Astrocyte of the spinal cord (primary cell): ENCODE measurements around the gene CHERP.
A peak's percentile ranks its signal among the peaks of the same experiment; 100 is the strongest.

ENCODE experiments used
- DNase-seq: peaks from one replicate; pipeline ENCODE4 v3.0.0; 2011; ENCODE audit warnings: low read depth, low spot score
- H3K4me3 ChIP-seq: 2 replicates; pipeline ENCODE4 v1.5.1; 2011; ENCODE audit warnings: low read depth, mild to moderate bottlenecking, low read length, moderate library complexity
- in situ Hi-C: cut with HindIII; loops from 2 replicates; pipeline ENCODE4 v1.10.0; 2017; ENCODE audit warnings: low sequenced_read_pairs
- TF ChIP-seq, protein P1 (sequence below): IDR thresholded peaks from 2 replicates; pipeline ENCODE4 v1.5.1; 2012; ENCODE audit warnings: low read depth, mild to moderate bottlenecking, low read length, inconsistent platforms

CHERP gene

DNA sequence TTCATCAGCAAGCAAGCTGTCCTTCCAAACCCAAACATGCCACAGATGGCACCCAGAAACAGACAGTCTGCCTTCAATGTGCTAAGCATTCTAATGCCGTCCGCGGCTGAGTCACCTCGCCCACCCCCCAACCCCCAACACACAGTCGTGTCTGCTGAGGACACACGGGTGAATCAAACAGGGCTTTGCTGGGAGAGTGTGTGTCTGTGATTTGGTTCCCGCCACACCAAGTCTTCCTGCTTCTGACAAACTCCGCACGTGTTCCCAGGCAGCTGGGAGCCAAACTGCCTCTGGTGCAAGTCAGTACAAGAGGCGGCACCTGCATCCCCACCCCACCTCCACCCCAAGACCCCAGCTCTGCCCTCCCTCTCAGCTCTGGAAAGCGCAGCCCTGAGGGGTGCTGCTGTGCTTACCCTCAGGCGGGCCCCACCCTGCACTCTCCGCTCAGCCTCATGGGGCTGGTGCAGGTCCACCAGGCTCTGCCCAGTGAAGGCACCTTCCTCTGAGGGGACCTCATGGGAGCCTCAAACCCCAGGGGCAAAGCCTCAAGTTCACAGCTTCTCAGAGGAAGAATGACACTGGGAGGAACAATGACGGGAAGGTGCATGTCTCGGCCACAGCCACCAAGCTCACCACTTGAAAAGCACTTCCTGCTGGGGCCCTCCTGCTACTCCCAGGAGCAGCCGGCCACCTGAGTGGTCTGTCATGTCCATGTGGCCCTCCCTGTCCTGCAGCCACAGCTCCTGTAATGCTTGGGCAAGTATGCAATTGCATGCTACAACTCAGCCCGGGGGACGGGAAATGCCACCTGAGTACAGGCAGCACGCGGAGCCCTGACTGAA lies 45.0 kb upstream of the CHERP start:
- in situ Hi-C loops = no loop called here
- TF ChIP-seq, protein P1, sequence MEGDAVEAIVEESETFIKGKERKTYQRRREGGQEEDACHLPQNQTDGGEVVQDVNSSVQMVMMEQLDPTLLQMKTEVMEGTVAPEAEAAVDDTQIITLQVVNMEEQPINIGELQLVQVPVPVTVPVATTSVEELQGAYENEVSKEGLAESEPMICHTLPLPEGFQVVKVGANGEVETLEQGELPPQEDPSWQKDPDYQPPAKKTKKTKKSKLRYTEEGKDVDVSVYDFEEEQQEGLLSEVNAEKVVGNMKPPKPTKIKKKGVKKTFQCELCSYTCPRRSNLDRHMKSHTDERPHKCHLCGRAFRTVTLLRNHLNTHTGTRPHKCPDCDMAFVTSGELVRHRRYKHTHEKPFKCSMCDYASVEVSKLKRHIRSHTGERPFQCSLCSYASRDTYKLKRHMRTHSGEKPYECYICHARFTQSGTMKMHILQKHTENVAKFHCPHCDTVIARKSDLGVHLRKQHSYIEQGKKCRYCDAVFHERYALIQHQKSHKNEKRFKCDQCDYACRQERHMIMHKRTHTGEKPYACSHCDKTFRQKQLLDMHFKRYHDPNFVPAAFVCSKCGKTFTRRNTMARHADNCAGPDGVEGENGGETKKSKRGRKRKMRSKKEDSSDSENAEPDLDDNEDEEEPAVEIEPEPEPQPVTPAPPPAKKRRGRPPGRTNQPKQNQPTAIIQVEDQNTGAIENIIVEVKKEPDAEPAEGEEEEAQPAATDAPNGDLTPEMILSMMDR = no peak
- peak; percentile 33 for DNase-seq
- H3K4me3 ChIP-seq = no peak overlapping the region

DNA sequence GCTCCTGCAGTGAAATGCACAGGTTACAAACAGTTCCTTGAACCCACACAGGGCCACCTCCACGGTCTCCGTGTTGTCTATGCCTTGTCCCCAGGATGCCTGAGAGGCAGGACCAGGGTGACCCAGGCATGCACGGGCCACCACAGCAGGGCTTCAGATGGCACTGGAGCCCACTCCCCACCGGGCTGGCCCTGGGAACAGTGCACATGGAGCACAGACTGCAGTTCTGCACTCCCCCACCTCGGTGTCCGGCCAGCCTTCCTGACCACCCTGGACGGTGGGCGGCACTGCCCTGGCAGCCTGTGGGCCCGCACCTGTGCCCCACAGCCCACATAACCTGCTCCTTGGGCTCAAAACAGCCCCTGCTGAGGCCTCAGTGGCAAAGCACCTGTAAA lies 44.2 kb upstream of the CHERP start:
- H3K4me3 ChIP-seq = no peak overlapping the region
- TF ChIP-seq, protein P1 = no peak
- in situ Hi-C loops = no loop called here
- DNase-seq = no peak

DNA sequence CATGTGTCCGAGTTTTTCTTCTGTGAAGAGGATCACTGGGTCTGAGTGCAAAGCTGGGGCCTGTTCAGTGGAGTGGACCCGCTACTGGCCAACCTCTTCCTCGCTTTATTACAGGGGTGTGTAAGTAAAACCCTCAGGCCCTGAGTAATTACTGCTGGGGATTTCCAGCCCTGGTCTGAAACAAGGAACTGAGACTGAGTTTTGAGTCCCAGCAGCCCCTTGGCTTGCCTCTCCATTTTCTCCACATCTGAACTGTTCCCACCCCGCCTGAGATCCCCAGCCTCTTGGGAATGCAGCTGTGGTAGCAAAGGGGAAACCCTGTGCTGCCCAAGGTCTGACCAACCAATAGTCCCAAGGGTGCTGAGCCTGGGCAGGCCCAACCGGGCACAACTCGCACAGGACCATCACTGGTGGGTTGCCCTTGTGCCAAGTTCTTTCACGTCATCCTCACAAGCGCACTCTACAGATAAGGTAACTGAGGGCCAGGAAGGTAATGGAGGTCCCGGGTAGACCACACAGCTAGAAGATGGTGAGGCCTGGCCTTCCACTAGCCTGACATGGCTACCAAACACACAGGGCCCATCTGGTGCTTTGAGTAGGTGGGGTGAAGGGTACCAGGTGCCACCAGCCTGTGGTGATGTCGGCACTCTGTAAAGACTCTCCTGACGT lies 43.7 kb upstream of the CHERP start:
- no peak for DNase-seq
- in situ Hi-C loops = no loop called here
- H3K4me3 ChIP-seq = no peak overlapping the region
- TF ChIP-seq, protein P1 = no peak

DNA sequence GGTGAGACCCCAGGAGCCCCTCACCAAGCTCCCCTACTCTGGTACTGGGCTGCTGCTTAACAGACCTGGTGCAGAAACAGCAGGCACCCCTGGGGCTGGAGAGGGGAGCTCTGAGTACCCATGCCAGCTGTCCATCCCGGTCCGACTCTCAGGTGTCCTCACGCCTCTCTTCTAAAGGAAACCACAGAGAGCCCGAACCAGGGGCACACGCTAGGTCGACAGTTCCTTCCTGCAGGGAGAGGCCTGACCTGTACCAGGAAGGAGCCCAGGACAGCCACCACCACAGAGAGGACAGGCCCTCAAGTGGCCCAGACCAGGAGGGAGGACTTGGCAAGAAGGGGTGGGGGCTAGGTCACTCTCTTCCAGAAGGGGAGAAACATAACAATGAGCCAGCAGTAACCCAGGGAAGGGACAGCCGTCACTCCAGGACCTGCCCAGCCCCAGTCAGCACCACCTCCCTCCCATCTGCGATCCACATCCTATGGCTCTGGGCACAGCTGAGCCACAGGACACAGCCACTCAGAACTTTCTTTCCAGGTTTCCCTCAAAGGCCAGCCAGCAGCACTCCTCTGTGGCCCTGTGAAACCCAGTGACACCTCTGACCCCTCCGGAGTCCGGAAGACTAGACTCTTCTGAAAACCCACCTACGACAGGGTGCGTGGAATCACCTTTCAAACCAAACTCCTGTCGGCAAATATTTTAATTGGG lies 43.0 kb upstream of the CHERP start:
- in situ Hi-C loops = no loop called here
- DNase-seq = no peak
- TF ChIP-seq, protein P1 = no peak
- H3K4me3 ChIP-seq = no peak overlapping the region

DNA sequence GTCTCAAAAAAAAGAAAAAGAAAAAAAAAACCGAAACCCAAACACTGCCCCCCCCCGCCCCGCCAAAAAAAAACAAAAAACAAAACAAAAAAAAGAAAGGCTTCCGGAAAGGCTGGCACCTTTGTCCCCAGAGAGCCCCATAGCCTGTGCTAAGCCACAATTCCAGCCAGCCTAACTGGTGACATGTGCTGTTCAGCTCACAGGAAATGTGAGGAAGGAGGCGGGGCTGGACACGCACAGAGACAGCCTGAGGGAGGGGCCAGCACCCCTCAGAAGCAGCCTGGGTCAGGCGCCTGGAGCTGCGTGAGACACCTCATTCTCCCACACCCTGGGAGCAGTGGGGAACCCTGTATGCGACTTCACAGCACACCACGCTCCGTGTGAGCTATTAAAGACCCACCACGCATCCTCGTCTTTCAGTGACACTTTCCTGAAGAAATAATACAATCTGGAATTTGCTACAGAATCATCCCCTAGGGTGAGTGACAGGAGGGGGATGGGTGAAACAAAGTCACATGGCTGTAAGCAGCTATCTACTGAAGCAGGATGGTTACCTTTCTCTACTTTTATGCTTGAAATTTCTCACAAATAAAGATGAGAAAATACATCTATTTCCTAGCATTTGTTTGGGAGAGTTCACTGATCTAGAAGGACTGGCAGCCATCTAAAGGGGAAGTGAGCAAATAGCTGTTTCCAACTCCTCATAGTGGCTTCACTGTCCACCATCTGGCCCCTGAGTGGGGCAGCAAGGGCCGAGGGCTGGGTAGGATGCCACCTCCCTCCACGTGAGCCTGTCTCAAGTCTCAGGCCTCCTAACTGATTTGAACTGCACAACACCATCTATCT lies 42.2 kb upstream of the CHERP start:
- TF ChIP-seq, protein P1 = no peak
- in situ Hi-C loops = no loop called here
- peak; percentile 69 for DNase-seq
- H3K4me3 ChIP-seq = no peak overlapping the region
